GM12873 (cell line): ENCODE measurements around the gene CALML5.

Experiments
- CTCF ChIP-seq: IDR thresholded peaks from 2 replicates; pipeline ENCODE4 v1.5.1; 2012; ENCODE audit warnings: low read depth, mild to moderate bottlenecking, moderate library complexity, low read length, control low read depth; ENCODE audit not compliant: insufficient read depth; ENCODE audit errors: missing control alignments

CALML5 gene

GRCh38 chr10:5545011-5545410 is 45.6 kb upstream of the CALML5 start:
- TF ChIP-seq CTCF, result no peak

- TF ChIP-seq CTCF, result no peak
Measured at GRCh38 chr10:5544216-5544805, 44.9 kb upstream of the CALML5 start.

GRCh38 chr10:5543623-5544022 is 44.3 kb upstream of the CALML5 start:
- no peak for TF ChIP-seq CTCF

- no peak for TF ChIP-seq CTCF
Measured at GRCh38 chr10:5542100-5542499, 42.7 kb upstream of the CALML5 start.

- TF ChIP-seq CTCF, result no peak
Measured at GRCh38 chr10:5540891-5541290, 41.5 kb upstream of the CALML5 start.

- no peak for TF ChIP-seq CTCF
Measured at GRCh38 chr10:5540080-5540479, 40.7 kb upstream of the CALML5 start.

- TF ChIP-seq CTCF, result no peak
Measured at GRCh38 chr10:5538892-5539651, 39.7 kb upstream of the CALML5 start.
